ENCODE results near the gene TARS2. TPM values are rescaled to one million over a fixed set of nuclear protein-coding genes. Genes with fewer than 3 reads are reported as not detected.
A peak's percentile ranks its signal among the peaks of the same experiment; 100 is the strongest.

Gene TARS2, protein sequence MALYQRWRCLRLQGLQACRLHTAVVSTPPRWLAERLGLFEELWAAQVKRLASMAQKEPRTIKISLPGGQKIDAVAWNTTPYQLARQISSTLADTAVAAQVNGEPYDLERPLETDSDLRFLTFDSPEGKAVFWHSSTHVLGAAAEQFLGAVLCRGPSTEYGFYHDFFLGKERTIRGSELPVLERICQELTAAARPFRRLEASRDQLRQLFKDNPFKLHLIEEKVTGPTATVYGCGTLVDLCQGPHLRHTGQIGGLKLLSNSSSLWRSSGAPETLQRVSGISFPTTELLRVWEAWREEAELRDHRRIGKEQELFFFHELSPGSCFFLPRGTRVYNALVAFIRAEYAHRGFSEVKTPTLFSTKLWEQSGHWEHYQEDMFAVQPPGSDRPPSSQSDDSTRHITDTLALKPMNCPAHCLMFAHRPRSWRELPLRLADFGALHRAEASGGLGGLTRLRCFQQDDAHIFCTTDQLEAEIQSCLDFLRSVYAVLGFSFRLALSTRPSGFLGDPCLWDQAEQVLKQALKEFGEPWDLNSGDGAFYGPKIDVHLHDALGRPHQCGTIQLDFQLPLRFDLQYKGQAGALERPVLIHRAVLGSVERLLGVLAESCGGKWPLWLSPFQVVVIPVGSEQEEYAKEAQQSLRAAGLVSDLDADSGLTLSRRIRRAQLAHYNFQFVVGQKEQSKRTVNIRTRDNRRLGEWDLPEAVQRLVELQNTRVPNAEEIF
- total RNA-seq = 10 to 100 TPM; 10.5 to 18.1 TPM

- Histone ChIP-seq H3K27ac (peak within 1 kb of the TSS; percentile 60 to 82), H3K36me3 (peaks cover 21% of the 10 kb centered on the region), H3K9me3 (no peaks in the 10 kb centered on the region), H3K4me3 (peak within 1 kb of the TSS; percentile 68 to 81), H3K4me1 (peaks cover 0 to 10% of the 10 kb centered on the region in 2 donors), H3K27me3 (no peaks in the 10 kb centered on the region)
- DNase-seq (ENCODE audit: low spot score) = peak; percentile 97
- TF ChIP-seq CTCF (IDR thresholded peaks at IDR 0.05) = peak in 1 of 2 donors; percentile 39
Measured at GRCh38 chr1:150486966-150487762, at the start of gene TARS2. Gene TARS2 (plus strand): TSS chr1:150487419. CDS start chr1:150487451, 32 bp downstream.

DNA sequence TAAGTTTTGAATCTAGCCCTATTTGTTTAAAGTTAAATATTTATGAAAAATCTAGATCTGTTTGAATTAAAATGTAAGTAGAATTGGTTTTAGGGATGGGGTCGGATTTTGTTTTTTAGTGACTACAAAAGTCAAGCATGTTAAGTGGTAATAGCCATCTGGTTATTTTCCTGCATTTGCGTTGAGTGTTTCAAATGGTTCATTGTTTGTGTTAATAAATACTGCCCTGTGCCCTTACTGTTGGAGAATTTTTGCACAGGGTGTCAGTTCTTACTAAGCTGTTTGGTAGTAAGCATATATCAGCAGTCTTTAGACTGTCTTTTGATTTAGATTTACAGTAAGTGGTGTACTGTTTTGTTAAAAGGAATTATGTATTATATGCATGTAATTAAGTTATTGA lies 46.1 kb upstream of the TARS2 start:
- Histone ChIP-seq H3K27ac (no peak overlapping the region), H3K4me3 (no peak overlapping the region), H3K4me1 (no peaks in the 10 kb centered on the region), H3K36me3 (peaks cover 31% of the 10 kb centered on the region), H3K27me3 (no peaks in the 10 kb centered on the region), H3K9me3 (no peaks in the 10 kb centered on the region)
- no peak for TF ChIP-seq CTCF (IDR thresholded peaks at IDR 0.05)
- DNase-seq (ENCODE audit: low spot score) = no peak

DNA sequence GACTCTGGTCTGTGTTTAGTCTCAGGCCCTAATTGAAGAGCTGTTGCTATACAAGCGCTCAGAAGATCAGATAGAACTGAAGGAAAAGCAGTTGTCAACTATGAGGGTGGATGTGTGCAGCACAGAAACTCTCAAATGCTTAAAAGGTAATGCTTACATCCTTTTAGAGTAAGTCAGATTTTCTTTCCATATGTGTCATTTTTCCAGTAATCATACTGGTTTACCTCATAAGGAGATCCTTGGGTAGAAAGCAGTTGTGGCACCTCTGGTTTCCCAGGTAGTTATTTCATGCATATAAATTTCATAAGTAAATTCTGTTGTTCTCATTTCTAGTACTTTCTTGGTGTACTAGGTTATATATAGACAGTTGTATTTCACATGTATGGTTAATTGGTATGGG lies 43.0 kb upstream of the TARS2 start:
- Histone ChIP-seq H3K4me1 (no peaks in the 10 kb centered on the region), H3K9me3 (no peaks in the 10 kb centered on the region), H3K27me3 (no peaks in the 10 kb centered on the region), H3K4me3 (no peak overlapping the region), H3K27ac (no peak overlapping the region), H3K36me3 (peaks cover 58% of the 10 kb centered on the region)
- no peak for TF ChIP-seq CTCF (IDR thresholded peaks at IDR 0.05)
- DNase-seq (ENCODE audit: low spot score) = no peak

GRCh38 chr1:150456146-150456647 lies 31.0 kb upstream of the TARS2 start:
- H3K4me3 ChIP-seq = no peak overlapping the region
- DNase-seq (ENCODE audit: low spot score) = no peak
- no peaks in the 10 kb centered on the region for H3K9me3 ChIP-seq
- H3K27me3 ChIP-seq = no peaks in the 10 kb centered on the region
- H3K4me1 ChIP-seq = no peaks in the 10 kb centered on the region
- no peak for TF ChIP-seq CTCF (IDR thresholded peaks at IDR 0.05)
- H3K36me3 ChIP-seq = peaks cover 40% of the 10 kb centered on the region
- H3K27ac ChIP-seq = no peak overlapping the region

DNA sequence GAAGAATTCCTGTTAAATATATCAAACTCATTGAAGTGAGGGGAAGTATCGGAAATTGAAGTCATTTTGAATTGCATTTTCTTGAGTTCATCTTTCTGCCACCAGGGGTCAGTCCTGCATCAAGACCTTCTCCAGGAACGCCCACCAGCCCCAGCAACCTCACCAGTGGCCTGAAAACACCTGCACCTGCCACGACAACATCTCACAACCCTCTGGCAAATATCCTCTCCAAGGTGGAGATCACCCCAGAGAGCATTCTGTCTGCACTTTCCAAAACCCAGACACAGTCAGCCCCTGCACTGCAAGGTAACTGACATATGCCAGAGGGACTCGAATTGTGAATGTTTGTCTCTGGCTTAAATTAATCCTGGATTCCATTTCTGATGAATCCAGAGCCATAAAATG lies 22.8 kb upstream of the TARS2 start:
- TF ChIP-seq CTCF (IDR thresholded peaks at IDR 0.05) = peak; percentile 62 to 85
- DNase-seq (ENCODE audit: low spot score) = peak; percentile 68

More for the DNA sequence above, 22.8 kb upstream of the TARS2 start:
- no peaks in the 10 kb centered on the region for H3K27me3 ChIP-seq
- H3K4me1 ChIP-seq = no peaks in the 10 kb centered on the region
- H3K9me3 ChIP-seq = no peaks in the 10 kb centered on the region
- no peak overlapping the region for H3K27ac ChIP-seq
- H3K36me3 ChIP-seq = peaks cover 46% of the 10 kb centered on the region
- no peak overlapping the region for H3K4me3 ChIP-seq

All from right atrium auricular region (tissue), 2 donors.